GM18867 (cell line): Measurements from ENCODE around the gene THAP4.

Experiments
- ATAC-seq: cut with Tn5 transposase; IDR thresholded peaks from one replicate; pipeline ENCODE4 v1.9.1; 2021; ENCODE audit warnings: mild to moderate bottlenecking, moderate library complexity; ENCODE audit not compliant: unreplicated experiment

THAP4 gene

DNA sequence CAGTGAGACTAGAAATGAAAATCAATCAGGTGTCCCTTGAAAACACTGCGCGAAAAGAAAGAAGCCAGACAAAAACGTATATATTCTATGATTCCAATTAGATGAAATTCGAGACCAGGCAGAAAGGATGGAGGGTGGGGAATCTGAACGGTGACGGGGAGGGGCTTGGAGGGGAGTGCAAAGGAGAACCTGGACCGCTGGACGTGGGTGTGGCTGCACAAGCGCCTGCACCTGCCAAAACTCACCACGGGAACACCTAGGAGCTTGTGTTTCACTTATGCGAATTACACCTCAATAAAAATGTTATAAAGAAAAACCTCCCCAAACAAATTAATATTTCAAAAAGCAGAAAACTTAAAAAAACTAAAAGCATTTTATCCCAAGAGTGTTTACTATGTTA, 21.9 kb downstream of the THAP4 start:
- no peak for ATAC-seq

DNA sequence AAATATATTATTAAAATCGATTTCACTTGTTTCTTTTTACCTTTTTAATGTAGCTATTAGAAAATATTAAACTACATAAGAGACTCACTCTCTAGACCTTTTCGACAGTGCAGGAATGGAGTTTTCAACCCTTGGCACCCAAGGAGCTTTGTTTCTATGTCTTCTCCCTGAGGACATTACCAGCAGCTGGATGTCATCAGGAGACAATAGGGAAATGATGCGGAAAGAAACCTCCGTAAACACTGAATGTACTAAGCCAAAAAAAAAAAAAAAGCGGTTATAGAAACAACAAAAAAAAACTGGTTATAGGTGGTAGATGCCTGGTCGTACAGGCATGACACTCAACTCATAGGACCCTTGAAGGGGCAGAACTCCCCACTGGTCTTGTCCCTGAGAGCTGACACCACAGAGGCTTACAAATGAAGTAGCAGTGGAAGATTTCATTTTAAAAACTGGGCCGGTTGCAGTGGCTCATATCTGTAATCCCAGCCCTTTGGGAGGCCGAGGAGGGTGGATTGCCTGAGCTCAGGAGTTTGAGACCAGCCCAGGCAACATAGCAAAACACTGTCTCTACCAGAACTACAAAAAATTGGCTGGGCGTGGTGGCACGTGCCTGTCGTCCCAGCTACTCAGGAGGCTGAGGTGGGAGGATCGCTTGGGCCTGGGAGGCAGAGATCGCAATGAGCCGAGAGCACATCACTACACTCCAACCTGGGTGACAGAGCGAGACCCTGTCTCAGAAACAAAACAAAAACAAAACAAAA, 23.8 kb downstream of the THAP4 start:
- no peak for ATAC-seq

DNA sequence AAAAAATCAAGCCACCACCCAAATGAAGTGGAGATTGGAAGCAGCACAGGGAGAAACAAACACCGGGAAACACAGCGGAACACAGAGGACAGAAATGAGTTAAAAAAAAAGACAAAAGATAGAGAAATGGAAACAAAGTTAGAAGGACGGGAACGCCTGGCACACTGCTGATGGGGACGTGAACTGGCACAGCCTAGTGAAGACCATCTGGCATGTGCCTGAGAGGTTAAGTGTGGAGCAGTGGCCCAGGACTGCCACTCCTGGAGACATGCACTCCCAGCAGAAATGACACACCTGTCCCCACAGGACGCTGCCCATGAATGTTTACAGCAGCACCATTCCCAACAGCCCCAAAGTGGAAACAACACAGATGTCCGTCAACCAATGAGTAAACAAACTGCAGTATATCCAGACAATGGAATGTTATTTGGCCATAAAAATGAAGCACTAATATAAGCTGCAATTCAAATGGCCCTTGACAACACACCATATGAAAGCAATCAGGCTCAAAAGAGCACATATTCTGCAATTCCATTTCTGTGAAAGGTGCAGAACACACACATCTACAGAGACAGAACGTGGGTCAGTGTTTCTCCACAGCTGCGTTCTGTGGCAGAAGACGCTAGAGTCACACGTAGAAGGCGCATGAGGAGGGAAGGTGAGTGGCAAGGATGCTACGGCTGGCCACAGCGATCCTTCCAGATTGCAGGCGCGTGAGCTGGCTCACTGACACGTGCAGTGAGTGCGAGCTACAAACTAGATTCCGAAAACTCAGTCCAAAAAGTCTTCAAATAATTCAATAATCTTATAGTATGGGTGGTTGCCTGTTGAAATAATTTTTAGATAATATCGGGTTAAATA, 24.6 kb downstream of the THAP4 start:
- ATAC-seq: no peak

DNA sequence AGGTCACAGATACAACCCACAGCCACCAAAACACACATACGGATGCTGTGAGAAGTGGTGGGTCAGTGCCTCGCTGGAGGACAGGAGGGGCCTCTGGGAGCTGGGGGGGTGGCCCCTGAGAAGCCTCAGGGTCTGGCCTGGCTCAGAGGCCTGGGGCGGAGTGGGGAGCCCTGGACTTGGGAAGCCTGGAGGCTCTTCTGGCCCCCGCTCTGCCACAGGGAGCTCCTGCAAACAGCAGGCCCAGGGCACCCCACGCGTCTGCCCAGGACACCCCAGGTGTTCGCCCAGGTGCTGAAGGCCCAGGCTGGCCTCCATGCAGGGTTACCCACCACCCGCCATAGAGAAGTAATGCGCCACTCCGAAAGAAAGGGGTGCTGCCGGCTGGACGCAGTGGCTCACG, 25.9 kb downstream of the THAP4 start:
- no peak for ATAC-seq

DNA sequence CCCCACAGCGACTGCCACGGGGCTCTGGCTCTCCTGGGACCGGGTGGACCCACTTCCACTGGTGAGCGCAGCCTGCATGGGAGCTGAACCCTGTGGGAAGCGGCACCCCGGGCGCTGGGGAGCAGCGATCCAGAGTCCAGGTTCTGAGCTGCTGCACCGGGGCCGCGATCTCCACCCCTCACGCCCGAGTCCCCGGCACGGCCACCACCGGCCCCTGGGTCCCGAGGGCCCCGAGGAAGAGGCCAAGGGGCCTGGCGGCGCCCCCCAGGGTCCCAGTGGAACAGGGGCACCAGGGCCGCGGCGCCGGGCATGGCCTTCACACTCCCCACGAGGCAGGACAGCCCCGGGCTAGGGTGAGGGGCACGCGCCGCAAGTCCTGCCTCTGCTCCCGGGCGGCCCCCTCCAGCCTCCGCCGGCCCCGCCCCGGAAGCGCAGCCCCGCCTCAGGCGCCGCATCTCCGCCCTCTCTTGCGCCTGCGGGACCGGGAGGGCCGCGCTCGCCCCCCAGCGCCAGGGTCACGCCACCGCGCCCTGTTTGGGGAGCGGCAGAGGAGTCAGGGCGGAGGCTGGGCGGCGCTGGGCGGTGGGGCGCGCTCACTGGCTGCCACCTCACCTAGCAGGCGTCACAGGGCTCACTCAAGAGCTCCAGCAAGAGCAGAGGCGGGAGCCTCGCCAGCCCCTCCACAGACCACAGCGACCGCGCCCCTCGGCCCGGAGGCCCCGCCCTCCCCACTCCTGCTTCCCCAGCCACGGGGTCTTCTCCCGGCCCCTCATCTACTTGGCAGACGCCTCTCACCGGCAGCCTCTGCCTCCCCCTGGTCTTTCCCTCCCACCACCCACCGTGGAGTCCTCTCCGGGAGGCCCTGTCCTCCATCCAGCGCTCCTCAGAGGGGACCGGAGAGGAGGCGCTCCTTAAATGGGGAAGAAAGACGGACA, 26.8 kb downstream of the THAP4 start:
- peak; percentile 93 for ATAC-seq

DNA sequence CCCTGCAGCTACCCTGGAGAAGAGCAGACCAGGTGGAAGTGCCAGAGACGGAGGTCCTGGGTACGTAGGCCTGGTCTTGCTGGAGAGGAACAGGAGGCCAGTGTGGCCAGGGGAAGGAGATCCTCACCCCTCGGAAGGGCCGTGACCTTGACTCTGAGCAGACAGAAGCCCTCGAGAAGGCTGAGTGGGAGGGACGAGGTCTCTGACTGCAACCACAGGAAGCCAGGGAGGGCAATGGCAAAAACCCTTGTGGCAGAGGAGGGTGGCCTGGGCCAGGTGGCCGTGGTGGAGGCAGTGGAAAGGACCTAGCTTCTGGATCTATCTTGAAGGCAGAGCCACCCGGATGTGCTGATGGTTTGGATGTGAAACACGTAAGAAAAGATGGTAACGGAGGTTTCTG, 28.1 kb downstream of the THAP4 start:
- no peak for ATAC-seq

DNA sequence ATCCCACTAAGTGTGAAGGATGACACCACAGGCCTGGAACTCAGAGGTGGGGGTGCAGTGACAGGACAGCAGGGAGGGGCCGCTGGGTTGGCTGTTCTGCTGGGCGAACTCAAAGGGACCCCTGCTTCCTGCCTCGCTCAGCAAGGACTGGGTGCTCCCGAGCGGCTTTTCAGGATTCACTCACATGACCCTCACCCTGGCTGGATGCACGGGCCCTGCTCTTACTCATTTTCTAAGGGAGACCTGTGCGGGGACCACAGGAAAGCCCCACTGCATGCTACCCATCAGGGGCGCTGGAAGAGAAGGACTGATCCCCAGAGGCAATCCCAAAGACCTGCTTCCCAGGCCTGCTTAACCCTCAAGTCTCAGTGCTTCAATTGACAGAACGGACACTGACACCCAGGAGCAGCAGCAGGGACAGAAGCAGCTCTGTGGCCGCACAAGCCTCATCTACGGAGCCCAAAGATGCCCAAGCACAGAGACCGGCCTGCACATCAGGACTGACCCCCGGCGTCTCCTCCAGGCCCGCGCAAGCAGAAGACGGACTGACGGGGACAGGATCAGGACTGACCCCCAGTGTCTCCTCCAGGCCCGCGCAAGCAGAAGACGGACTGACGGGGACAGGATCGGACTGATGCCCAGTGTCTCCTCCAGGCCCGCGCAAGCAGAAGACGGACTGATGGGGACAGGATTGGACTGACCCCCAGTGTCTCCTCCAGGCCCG, 29.6 kb downstream of the THAP4 start:
- no peak for ATAC-seq

DNA sequence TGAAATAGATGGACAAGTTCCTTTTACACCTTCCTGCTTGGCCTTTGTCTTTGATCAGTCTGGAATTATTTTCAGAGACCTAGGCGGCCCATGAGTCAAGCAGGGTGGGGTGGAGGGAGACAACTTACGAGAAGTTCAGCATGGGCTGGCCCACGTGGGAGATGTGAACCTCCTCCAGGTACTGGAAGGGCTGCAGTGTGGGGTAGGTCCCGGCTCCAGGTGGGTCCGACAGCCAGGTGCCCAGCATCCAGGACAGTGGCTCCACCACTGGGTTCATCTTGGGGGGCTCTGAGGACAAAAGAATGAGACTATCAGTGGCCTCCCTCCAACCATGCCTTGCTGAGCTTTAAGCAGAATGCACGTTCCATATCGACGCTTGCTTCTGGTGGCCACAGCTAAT, 30.8 kb downstream of the THAP4 start:
- ATAC-seq: no peak

DNA sequence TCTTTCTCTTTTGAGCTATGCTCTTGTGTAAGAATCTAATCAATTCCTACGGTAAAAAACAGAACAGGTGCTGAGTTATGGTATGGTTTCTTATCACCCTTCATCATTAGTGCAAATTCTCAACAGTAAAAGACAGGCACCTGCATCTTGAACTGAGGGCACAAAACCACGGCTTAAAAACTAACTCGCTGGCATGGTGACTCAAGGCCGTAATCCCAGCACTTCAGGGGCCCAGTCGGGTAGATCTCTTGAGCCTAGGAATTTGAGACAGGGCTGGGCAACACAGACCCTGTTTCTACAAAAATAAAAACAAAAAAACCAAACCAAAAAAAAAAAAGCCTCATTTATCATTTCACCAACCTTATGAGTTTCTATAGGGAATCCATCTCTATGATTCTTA, 33.3 kb downstream of the THAP4 start:
- ATAC-seq: no peak

DNA sequence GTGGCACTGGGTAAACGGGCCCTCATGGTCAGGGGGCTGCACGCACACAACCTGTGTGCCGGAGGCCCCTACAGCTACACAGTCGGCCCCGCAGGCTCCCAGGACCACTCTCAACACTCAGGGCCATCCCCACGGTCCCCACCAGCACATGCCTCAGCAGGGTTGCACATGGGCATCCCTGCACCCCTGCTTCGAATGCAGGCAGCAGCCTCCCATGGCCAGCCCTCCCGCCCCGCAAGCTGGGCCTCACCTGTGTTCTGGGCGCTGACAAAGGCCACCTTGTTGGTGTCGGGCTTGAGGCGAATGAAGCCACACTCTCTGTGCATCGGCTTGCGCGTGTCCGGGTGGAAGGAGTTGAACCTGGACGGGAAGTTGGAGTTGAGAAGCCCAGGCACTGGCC, 34.2 kb downstream of the THAP4 start:
- no peak for ATAC-seq

DNA sequence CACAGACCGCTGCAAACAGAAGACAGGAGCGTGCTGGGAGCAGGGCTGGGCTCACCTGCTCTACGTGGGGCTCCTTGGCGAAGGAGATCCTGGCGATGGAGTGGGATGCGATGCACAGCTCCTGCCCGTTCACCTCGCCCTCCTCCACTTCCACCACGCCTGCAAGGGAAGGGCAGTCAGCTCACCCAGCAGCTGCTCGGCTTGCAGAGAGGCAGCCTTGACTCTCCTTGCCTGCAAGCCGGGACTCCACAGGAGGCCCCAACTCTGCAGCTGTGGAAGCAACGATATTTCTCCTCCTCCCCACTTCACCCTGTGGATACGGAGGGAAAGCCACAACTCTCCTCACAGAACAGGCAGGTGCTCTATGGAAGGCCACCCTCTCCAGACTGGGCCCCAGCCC, 35.1 kb downstream of the THAP4 start:
- ATAC-seq: no peak

DNA sequence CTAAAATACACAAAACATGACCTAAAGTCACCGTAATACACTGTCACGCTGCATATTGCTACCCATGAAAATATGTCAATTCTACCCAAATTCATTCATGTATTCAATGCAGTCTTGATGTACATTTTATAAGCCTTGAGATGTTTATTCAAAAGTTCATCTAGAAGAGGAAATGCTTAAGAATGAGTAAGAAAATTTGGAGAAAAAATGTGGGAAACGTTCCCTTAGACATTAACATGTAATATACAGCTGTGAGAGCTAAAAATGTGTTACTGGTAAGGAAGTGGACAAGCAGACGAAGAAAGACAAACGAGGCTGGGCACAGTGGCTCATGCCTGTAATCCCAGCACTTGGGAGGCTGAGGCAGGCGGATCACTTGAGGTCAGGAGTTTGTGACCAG, 37.3 kb downstream of the THAP4 start:
- no peak for ATAC-seq

DNA sequence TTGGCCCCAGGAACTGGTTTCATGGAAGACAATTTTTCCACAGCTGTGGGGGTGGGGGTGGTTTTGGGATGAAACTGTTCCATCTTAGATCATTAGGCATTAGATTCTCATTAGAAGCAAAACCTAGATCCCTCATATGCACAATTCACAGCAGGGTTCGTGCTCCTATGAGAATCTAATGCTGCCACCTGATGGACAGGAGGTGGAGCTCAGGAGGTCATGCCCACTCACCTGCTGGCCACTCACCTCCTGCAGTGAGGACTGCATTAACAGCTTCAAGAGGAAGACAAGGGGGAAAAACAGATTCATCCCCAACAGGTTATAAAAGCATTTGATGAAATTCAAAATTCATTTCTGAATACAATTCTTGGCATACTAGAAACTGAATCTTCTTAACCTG, 38.5 kb downstream of the THAP4 start:
- no peak for ATAC-seq

DNA sequence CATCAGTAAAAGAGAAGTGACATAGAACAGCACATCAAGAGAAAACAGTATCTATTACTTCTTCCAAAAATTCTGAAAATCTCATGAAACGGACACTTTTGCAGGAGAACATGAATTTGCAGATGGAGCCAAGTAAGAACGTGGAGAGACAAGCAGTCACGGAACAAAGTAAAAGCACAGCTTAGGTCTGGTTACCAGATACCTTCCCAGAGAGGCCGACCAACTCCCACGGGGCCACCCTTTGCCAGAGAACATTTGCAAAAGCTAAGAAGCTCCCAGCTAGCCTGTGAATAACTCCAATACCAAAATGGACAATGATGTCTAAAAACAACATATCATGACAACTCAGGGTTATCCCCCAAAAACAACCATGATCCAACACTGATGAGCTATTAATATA, 38.9 kb downstream of the THAP4 start:
- no peak for ATAC-seq

DNA sequence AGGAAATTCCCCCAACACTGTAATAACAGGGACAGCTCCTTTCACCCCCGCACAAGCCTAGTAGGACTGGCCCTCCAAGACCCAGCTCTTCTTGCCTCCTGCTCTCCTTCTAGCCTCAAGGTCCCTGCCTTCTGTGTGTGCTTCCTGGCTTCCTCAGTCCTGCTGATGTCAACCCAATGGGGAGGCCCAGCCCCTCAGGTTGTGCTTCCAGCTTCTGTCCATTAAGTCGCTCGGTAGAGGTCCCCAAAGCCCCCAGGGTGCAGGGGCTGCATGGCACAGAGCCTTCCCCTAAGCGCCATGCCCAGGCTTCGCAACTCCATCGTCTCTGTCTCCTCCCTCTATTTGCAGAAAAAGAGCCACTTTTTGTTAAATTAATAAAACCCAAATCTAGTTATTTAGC, 39.4 kb downstream of the THAP4 start:
- ATAC-seq: no peak

DNA sequence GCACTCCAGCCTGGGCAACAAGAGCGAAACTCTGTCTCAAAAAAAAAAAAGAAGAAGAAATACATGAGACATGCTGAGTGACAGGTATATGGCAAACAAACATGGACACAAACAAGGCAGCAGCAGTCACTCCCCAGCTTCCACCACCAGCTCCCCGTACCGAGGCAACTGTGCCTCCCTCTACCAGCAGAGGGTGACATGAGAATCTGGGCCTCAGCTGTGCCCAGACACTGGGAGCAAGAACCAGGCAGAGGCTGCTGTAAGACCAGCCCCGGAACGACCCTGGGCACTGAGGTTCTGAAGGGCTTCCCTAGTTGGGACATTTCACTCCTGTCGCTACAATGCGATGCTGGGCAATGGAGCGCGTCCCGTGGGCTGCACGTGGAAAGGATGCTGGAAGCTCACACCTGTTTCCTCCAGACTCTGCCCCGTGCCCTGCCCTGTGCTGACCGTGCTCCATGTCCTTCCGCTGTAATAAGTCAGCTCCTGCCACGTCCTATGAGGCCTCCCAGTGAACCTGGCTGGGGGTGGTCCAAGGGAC, 41.3 kb downstream of the THAP4 start:
- ATAC-seq: no peak

DNA sequence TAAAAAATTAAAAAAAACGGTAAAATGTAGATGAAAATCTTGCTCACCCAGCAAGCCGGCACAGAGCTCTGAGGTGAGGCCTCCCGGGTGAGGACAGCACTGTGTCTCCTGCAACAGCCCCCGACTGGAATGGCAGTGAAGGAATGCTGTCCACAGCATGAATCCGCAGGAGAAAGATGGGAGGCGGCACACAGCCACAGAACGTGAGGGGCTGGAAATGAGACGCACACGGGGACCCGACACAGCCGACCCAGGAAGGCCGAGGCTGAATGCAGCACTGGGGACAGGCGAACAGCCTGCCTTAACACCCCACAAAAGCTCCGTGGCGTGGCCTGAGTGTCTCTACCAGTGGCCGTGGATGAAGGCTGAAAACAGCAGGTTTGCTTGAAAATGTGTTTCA, 43.7 kb downstream of the THAP4 start:
- no peak for ATAC-seq

DNA sequence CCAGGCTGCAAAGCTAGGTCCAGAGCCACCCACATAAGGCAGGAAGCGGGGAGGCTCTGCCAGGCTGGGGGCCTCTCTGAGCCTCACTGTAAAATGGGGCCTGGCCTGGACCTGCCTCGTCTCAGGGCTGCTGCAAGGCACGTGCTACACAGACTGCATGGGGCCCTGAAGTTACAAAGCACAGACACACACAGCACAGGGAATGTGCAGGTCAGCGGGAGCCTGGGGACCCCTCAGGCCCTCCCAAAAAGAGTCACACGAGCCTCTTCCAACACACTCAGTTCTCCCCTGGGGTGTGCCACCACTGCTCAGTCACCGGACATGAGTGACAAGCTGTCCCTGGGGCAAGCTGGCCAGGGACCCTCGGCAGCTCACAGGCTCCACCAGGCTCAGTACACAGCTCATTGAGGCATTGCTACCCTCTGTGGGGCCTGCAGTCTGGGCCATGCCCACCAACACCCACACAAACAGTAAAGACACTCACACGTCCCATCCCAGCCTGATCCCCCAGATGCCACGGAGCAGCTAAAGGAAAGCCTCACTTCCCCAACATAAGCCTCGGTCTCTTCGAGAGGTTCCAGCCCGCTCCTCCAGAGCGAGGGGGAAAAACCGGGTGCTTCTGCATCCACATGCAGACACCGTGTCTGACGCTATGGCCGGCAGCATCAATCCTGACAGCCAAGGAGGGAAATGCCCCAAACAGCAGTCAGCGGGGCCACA, 44.7 kb downstream of the THAP4 start:
- ATAC-seq: no peak
